ENCODE data around the gene PGBD4.
"Not testable (repeated sequence)": the region's sequence is repeated elsewhere in the genome, so short reads cannot be mapped to it uniquely, and the experiment has no call there.

PGBD4 gene

DNA sequence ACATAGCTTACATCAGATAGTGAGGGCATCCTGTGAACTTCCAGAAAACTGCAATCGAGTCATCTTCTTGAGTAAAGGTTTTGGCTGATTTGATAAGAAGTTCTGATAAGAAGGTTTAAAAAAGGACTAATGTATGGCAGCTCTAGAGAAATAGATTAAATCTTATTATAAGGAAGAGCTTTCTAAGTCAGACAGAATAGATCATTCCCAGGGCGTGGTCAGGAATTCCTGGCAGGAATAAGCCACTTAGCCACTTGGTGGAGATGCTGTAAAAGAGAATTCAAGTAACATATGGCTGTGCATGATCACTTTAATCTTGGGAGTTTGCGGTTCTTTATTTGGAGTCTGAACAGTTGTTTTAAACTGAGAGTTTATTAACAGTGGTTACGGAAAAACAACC, 17.4 kb downstream of the PGBD4 start:
- Histone ChIP-seq H3F3A (ENCODE audit: insufficient read depth, low read length) (no peaks in the 10 kb centered on the region), H3K4me3 (ENCODE audit: low read depth, low read length, poor library complexity, severe bottlenecking) (no peak overlapping the region), H3K27ac (ENCODE audit: low read depth, low read length, poor library complexity, severe bottlenecking) (no peak overlapping the region), H3K79me2 (ENCODE audit: insufficient read depth, low read length) (no peaks in the 10 kb centered on the region), H3K4me1 (ENCODE audit: insufficient read depth, low read length, severe bottlenecking) (no peaks in the 10 kb centered on the region), H3K27me3 (ENCODE audit: insufficient read depth, low read length) (no peaks in the 10 kb centered on the region; the same call in 1 of the 2 replicates), H2AFZ (ENCODE audit: low read length) (no peak overlapping the region), H3K9me3 (ENCODE audit: low read length) (no peaks in the 10 kb centered on the region), H3K9ac (ENCODE audit: low read length) (no peak overlapping the region), H3K4me2 (ENCODE audit: low read length) (no peak overlapping the region), H4K20me1 (ENCODE audit: insufficient read depth, low read length) (no peaks in the 10 kb centered on the region), H3K9me2 (ENCODE audit: low read depth, low read length) (no peaks in the 10 kb centered on the region), H3K36me3 (ENCODE audit: insufficient read depth, low read length) (no peaks in the 10 kb centered on the region)
- TF ChIP-seq EZH2 (IDR thresholded peaks at IDR 0.05; ENCODE audit: borderline replicate concordance, low read length): no peak
- TF ChIP-seq, protein P1, sequence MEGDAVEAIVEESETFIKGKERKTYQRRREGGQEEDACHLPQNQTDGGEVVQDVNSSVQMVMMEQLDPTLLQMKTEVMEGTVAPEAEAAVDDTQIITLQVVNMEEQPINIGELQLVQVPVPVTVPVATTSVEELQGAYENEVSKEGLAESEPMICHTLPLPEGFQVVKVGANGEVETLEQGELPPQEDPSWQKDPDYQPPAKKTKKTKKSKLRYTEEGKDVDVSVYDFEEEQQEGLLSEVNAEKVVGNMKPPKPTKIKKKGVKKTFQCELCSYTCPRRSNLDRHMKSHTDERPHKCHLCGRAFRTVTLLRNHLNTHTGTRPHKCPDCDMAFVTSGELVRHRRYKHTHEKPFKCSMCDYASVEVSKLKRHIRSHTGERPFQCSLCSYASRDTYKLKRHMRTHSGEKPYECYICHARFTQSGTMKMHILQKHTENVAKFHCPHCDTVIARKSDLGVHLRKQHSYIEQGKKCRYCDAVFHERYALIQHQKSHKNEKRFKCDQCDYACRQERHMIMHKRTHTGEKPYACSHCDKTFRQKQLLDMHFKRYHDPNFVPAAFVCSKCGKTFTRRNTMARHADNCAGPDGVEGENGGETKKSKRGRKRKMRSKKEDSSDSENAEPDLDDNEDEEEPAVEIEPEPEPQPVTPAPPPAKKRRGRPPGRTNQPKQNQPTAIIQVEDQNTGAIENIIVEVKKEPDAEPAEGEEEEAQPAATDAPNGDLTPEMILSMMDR (IDR thresholded peaks at IDR 0.05; ENCODE audit: low read length): no peak

GRCh38 chr15:34120420-34120819, 18.5 kb downstream of the PGBD4 start:
- not testable (repeated sequence) for H3K4me2 ChIP-seq (ENCODE audit: low read length); H3K79me2 ChIP-seq (ENCODE audit: insufficient read depth, low read length); H3K27me3 ChIP-seq (ENCODE audit: insufficient read depth, low read length); H3K9me3 ChIP-seq (ENCODE audit: low read length); H3K4me3 ChIP-seq (ENCODE audit: low read depth, low read length, poor library complexity, severe bottlenecking); H3K9me2 ChIP-seq (ENCODE audit: low read depth, low read length); H2AFZ ChIP-seq (ENCODE audit: low read length); H3K36me3 ChIP-seq (ENCODE audit: insufficient read depth, low read length); H3K4me1 ChIP-seq (ENCODE audit: insufficient read depth, low read length, severe bottlenecking); H3K9ac ChIP-seq (ENCODE audit: low read length); H3K27ac ChIP-seq (ENCODE audit: low read depth, low read length, poor library complexity, severe bottlenecking); H4K20me1 ChIP-seq (ENCODE audit: insufficient read depth, low read length); H3F3A ChIP-seq (ENCODE audit: insufficient read depth, low read length)

- H3F3A ChIP-seq (ENCODE audit: insufficient read depth, low read length); H3K27ac ChIP-seq (ENCODE audit: low read depth, low read length, poor library complexity, severe bottlenecking); H4K20me1 ChIP-seq (ENCODE audit: insufficient read depth, low read length); H3K9me2 ChIP-seq (ENCODE audit: low read depth, low read length); H3K9ac ChIP-seq (ENCODE audit: low read length); H2AFZ ChIP-seq (ENCODE audit: low read length); H3K4me3 ChIP-seq (ENCODE audit: low read depth, low read length, poor library complexity, severe bottlenecking); H3K36me3 ChIP-seq (ENCODE audit: insufficient read depth, low read length); H3K27me3 ChIP-seq (ENCODE audit: insufficient read depth, low read length); H3K4me1 ChIP-seq (ENCODE audit: insufficient read depth, low read length, severe bottlenecking); H3K9me3 ChIP-seq (ENCODE audit: low read length); H3K4me2 ChIP-seq (ENCODE audit: low read length); H3K79me2 ChIP-seq (ENCODE audit: insufficient read depth, low read length): not testable (repeated sequence)
Measured at GRCh38 chr15:34121786-34122185, 19.9 kb downstream of the PGBD4 start.

DNA sequence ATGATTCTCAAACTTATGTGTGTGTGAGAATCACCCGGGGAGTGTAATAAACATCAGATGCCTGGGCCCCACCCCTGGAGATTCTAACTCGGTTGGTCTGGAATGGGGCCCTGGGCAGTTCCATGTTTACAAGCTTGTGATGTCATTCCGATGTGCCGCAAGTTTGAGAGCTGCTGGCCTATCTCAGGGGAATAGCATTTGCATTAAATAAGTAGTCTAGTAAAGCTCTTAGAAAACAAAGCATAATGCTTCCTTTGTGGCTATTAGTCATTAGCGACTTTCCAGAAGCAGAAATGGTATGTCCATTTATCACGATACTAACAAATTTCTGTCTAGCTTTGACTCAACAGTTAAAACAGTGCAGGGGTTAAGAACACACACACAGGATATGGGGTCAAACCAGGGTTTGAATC, 20.9 kb downstream of the PGBD4 start:
- H3K9me3 ChIP-seq (ENCODE audit: low read length): no peaks in the 10 kb centered on the region
- no peaks in the 10 kb centered on the region for H4K20me1 ChIP-seq (ENCODE audit: insufficient read depth, low read length)
- H3K36me3 ChIP-seq (ENCODE audit: insufficient read depth, low read length): no peaks in the 10 kb centered on the region
- H3K4me3 ChIP-seq (ENCODE audit: low read depth, low read length, poor library complexity, severe bottlenecking): no peak overlapping the region
- TF ChIP-seq, protein P1 (IDR thresholded peaks at IDR 0.05; ENCODE audit: low read length): no peak
- TF ChIP-seq EZH2 (IDR thresholded peaks at IDR 0.05; ENCODE audit: borderline replicate concordance, low read length): no peak
- no peaks in the 10 kb centered on the region for H3K4me1 ChIP-seq (ENCODE audit: insufficient read depth, low read length, severe bottlenecking)
- H3K4me2 ChIP-seq (ENCODE audit: low read length): no peak overlapping the region
- no peaks in the 10 kb centered on the region for H3K9me2 ChIP-seq (ENCODE audit: low read depth, low read length)
- H3K9ac ChIP-seq (ENCODE audit: low read length): no peak overlapping the region
- H3F3A ChIP-seq (ENCODE audit: insufficient read depth, low read length): no peaks in the 10 kb centered on the region
- H2AFZ ChIP-seq (ENCODE audit: low read length): no peak overlapping the region
- H3K79me2 ChIP-seq (ENCODE audit: insufficient read depth, low read length): no peaks in the 10 kb centered on the region
- H3K27ac ChIP-seq (ENCODE audit: low read depth, low read length, poor library complexity, severe bottlenecking): no peak overlapping the region
- H3K27me3 ChIP-seq (ENCODE audit: insufficient read depth, low read length): no peaks in the 10 kb centered on the region
